ELR (cell line): ENCODE results near the gene DTX3.
A peak's percentile ranks its signal among the peaks of the same experiment; 100 is the strongest.
"Not testable (repeated sequence)": the region's sequence is repeated elsewhere in the genome, so short reads cannot be mapped to it uniquely, and the experiment has no call there.

Experiments
- DNase-seq: peaks from one replicate; pipeline ENCODE4 v3.0.0-alpha.2; 2015; ENCODE audit warnings: low read depth

Gene DTX3

DNA sequence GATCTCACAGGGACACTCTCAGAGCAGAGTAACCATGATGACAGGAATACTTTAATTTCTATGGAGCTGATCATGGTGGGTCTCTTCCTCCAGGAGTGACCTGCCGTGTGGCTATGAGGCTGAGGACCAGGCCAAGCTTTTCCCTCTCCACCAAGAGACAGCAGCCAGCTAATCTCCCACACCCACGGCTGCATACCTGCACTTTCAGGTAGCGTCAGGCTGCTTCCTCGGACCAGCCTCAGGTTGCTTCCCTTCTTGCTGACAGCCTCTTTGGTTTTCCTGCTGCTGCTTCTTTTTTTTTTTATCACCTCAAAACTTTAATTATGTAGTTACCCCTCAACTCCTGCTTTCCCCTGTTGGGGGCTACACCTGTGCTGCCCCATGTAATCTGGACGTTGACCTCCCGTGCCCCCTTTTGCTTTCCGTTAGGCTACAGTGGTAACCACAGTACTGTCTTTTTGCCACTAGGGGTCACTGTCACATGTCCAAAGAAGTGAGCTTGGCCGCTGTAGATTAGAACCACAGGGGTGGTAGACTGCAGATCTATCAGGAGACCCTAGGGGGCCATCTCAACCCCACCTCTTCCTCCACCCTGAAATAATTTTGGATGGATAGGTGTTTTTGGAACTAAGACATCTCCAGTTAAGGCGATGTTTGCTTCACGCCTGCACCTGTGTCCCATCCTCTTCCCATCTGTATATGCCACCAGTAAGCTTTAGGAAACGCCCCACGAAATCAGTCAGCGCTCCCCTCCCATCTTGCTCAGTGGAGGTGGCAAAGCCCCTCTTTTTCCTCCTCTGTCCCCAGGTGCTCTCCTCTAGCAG, 21.4 kb upstream of the DTX3 start:
- peak; percentile 91 for DNase-seq

DNA sequence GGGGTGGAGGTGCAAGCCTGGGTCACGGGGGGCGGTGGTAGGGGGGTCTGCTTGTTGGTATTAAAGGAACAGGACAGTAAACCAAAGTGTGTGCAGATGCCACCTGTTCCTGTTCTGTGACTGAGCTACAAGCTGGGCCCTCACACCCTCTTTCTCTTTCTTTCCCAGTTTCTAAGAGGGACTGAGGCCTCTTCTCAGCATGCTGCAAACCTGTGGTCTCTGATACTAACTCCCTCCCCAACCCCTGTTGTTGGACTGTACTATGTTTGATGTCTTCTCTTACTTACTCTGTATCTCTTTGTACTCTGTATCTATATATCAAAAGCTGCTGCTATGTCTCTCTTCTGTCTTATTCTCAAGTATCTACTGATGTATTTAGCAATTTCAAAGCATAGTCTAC, 20.6 kb upstream of the DTX3 start:
- DNase-seq: no peak

DNA sequence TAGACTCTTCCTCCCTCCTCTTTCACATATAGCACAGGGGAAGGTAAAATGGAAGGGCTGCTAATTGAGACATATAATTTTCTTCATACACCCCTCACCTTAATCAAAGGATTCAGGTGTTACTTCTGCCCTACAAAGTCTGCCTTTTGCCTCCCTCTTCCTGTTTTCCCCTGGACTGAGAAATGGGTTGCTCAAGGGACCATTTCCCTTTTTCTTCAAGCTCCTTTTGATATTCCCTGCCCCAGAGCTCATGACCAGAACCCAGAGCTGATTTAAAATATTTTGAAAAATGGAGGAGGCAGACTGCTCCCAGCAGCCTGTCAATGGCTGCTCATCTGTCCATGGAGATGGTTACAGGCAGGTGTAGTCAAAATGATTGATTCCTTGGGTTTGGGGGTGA, 19.9 kb upstream of the DTX3 start:
- no peak for DNase-seq

- no peak for DNase-seq
Measured at GRCh38 chr12:57585156-57585555, 19.5 kb upstream of the DTX3 start.

DNA sequence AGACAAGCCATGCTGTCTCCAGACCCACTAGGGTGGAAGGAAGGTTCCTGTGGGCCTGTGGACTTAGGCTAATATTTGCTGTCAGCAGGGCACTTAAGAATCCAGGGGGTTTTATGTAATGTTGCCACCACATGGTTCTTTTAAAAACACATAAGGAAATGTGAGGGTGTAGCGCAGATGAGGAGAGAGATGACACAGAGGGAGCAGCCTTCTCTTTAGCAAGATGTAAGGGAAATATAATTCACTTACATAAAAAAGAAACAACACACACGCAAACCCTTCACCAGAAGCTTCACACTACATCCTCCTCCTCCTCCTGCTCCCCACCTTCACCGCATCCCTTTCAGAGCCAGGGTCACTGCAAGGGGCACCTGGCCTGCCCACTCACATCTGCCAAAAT, 18.5 kb upstream of the DTX3 start:
- no peak for DNase-seq

DNA sequence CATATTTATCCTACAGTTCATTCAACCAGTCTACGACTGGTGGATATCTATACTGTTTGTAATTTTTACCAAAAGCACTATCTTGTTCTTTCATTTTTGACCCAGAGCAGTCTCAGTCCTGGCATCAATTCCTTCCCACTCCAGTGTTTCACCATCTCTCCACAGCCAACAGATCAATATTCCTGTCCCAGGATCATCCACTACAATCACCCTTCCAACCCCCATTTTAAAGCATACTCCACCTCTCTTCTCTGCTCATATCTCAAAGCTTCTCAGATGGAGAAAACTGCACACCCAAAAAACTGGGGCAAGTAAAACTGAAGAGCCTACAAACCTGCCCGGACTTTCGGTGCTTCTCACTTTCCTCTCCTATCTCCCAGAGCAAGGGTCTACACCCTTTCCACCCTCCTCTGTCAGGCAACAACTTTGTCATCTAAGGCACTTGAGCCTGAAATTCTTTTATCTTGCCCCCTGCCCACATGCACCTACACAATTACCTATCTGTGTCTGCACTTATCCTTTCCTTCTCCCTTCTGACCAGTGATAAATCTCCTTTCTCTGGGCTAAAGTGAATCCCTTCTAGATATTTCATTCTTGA, 17.7 kb upstream of the DTX3 start:
- DNase-seq: no peak

DNA sequence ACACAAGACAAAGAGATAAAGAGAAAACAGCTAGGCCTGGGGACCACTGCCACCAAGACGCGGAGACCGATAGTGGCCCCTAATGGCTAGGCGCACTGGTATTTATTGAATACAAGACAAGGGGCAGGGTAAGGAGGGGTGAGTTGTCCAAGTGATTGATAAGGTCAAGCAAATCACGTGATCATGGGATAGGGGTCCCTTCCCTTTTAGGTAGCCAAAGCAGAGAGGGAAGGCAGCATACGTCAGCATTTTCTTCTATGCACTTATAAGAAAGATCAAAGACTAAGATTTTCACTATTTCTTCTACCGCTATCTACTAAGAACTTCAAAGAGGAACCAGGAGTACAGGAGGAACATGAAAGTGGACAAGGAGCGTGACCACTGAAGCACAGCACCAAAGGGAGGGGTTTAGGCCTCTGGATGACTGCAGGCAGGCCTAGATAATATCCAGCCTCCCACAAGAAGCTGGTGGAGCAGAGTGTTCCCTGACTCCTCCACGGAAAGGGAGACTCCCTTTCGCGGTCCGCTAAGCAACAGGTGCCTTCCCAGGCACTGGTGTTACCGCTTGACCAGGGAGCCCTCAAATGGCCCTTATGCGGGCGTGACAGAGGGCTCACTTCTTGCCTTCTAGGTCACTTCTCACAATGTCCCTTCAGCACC, 15.5 kb upstream of the DTX3 start:
- not testable (repeated sequence) for DNase-seq

DNA sequence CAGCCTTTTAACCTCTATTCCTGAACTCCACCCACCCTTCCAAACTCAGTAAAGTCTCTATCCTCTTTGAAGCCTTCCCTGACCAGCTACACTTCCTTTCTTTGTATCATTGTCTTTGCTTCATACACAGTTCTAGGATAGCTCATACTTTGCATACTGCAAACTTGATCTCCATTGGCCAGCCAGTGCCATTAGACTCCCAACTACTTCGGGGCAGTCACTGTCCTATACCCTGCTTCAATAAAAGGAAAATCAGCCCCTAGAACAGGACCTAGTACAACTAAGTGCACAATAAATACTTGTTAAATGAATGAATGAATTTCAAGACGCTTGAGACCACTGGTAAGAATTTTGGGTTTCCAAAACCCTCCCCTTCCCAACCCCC, 14.2 kb upstream of the DTX3 start:
- no peak for DNase-seq

GRCh38 chr12:57590864-57591781, 13.5 kb upstream of the DTX3 start, which contains the start of gene PIP4K2C:
PIP4K2C (plus strand) TSS chr12:57591192; CDS start chr12:57591290, 98 bp downstream.
- DNase-seq: peak; percentile 73

DNA sequence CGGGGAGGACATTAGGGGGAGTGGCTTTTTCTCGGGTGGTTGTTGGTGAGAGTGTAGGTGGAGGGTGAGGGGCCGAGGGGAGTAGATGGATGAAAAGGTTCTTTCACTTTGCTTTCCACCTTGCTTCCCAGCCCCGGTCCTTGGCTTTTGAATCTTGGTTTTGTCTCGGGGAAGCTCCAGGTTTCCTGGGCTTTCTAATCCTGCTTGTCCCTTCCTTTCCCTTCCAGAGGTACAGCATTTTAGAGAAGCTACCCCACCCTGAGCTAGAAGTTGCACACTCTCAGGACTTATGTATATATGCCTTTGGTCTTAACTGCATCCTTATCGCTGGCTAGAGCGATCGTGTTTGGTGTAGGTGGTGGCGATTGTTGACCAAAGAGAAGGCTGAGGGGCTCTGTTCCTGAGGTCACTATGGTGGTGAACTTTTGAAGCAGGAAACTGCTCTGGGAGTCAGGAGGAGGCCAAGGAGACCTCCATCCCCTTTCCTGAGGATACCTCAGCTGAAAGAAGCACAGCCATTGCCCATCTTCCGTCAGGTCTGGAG, 12.8 kb upstream of the DTX3 start:
- DNase-seq: no peak

DNA sequence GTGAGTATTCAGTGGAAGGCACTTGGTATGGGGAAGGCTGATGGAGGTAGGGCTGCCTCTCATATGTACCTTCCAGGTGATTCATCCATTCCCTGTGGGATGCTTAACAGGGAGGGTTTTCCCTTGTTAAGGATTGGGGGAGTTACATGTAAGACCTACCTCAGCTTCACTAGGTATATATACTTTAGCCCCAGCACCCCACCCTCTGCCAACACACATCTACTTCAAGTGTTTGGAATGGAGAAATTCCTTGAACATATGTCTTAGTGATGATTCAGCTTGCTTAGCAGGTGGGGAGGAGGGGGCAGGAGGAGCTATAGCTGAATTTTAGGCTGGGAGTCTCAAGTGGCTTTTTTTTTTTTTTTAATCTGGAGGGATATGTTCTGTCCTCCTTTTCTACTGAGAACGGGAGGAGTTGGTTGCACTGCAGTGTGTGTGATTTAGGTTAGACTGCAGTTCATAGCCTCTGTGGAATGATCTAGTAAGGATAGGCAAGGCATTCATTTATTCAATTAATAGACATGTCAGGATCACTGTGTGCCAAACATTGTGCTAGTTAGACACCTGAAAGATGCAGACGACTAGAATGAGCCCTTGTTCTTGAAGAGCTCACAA, 12.0 kb upstream of the DTX3 start:
- DNase-seq: peak; percentile 51

DNA sequence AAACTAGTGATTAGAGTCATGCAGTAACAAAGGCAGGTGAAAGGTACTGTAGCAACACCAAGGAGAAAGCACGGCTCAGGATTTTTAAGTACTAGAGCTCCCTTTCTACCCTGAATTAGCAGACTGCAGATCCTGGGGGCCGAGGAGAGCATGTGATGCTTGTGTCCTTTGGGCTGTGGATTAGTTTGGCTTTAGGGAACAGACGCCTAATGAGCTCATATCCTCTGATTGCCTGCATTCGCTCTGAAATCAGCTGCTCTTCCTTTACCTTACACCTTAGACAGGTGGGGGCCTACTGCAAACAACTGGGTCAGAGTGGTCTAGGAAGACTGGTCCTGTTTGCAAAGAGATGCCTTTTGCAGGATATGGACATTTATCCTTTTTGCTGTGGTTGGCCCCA, 11.4 kb upstream of the DTX3 start:
- no peak for DNase-seq

DNA sequence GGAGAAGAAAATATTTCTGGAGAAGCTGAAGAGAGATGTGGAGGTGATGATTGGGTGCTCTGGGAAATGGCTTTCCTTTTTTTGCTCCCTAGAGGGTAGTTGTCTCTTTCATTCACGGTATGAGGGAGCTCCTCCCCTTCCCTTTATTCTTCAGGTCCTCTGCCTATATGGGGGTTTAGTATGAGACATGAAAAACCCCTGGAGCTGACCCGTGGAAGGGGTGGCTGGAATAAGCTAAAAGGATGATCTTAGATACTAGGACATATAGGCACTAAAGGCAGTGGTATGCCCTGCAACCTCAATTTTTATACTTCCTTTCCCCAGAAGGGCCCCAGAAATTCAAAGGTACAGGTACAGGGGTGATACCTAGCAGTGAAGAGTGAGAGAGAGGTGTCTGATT, 4.2 kb upstream of the DTX3 start:
- no peak for DNase-seq

DNA sequence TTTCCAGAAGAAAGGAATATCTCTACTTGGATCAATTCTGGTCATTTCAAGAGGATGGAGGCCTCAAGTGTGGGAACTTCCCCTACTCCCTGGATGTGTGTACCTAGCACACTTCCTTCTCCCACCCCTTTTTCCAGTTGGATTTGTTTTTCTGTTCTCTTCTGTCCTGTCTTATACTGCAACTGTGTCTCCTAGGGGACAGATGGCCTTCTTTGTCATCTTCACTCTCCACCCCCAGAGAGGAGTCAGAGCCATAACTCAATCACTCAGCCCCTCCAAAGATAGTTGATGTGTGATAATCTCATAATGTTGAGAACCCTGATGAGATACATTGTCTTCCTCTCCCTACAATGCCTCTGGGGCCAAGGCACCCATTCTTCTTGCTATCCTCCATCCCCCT, 2.1 kb upstream of the DTX3 start:
- no peak for DNase-seq

DNA sequence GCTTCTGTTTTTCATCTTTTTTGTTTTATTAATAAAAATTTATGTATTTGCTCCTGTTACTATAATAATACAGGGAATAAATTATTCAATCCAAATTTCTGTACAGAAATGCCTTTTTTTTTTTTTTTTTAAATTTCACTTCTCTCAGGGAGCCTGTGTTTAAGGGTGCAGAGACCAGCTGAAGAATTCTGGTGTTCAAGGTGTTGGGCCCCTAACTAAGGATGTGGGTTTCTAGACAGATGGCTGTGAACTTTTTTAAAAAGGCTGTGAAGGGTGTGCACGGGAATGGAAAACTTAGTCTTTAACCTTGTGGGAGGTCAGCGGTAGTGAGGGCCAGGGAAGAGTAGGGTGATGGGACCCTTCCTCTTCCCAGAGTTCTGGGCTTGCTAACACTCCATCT, 1.3 kb upstream of the DTX3 start:
- no peak for DNase-seq

DNA sequence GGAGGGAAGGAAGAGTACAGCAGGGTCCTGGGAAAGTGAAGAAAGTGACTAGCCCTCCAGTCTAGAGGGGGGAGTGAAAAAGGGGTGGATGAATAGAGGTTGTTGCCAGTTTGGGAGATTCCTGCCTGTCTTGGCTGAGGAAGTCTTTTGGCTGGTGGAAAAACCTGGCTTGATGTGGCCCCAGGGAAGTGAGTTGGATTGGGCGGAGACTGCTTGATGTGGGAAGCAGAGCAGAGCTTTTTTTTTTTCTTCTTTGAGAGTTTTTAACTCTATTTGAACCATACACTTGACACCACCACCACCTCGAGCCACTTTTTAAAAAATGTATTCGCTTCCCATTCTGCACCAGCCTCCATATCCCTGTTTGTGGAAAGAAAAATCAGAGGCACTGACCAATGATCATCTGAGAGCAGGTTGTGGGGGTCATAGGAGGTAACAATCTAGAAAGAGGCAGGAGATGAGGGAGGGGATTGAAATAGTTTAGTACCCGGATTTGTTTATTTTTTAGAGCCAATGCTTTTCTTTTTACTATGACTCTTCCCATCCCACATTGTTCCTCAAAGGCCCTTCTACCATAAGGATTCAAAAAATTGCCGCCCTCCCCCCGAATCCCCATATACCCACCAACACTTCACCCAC, 690 bp upstream of the DTX3 start:
- DNase-seq: peak; percentile 57

GRCh38 chr12:57604992-57605810, 577 bp downstream of the DTX3 start:
- DNase-seq: peak; percentile 42

- DNase-seq: no peak
Measured at GRCh38 chr12:57605811-57606311, 1.2 kb downstream of the DTX3 start.

DNA sequence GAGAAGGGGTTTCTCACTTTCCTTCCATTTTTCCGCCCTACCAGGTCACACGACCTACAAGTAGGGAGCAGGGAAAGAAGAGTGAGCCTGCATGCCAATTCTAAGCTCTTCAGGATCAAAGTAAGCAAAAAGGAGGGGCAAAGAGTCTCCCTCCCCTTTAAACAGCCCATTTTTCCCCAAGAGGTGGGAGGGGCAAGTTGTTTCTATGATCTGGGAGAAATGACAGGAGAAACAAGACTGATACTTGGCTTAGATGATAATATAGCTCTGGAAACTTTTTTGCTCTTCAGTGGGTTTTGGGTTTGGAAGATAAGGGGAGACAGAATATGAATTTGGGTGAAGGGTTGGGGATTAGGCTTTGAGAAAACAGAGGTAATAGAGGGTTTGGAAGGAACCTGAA, 1.8 kb downstream of the DTX3 start:
- DNase-seq: no peak

GRCh38 chr12:57606821-57607220, 2.2 kb downstream of the DTX3 start:
- no peak for DNase-seq
